Activated CD8-positive, alpha-beta memory T cell treated with anti-CD3 and anti-CD28 coated beads, Interleukin-2, amount 10 ng/mL, durations not matched to agents 7 days and 5 days (primary cell): ENCODE results near the gene YIPF2. TPM values are rescaled to one million over a fixed set of nuclear protein-coding genes. Genes with fewer than 3 reads are reported as not detected.
"Not testable (repeated sequence)": the region's sequence is repeated elsewhere in the genome, so short reads cannot be mapped to it uniquely, and the experiment has no call there.

ENCODE experiments used
- ATAC-seq: fragments of 150-1000 bp; cut with Tn5 transposase; one replicate; pipeline ENCODE4 v1.10.0; 2021; ENCODE audit warnings: moderate library complexity
- CTCF ChIA-PET: fragments of 350-600 bp; sonication (Branson Sonifier 250); formaldehyde crosslinking; loops from one replicate; lab custom pipeline; 2021; ENCODE audit warnings: antibody characterized with exemption; lab: Charles Lee
- DNase-seq: peaks from one replicate; pipeline ENCODE4 v3.0.0-alpha.2; 2020
- H3K27ac Mint-ChIP-seq: one replicate; pipeline ENCODE4 v1.8.0; 2021; ENCODE audit warnings: mild to moderate bottlenecking, mixed read lengths
- H3K27me3 Mint-ChIP-seq: one replicate; pipeline ENCODE4 v1.8.0; 2021; ENCODE audit warnings: mixed read lengths
- H3K36me3 Mint-ChIP-seq: one replicate; pipeline ENCODE4 v1.8.0; 2021; ENCODE audit warnings: mild to moderate bottlenecking, mixed read lengths
- H3K4me1 Mint-ChIP-seq: one replicate; pipeline ENCODE4 v1.8.0; 2021; ENCODE audit warnings: mixed read lengths
- H3K4me3 Mint-ChIP-seq: one replicate; pipeline ENCODE4 v1.8.0; 2021; ENCODE audit warnings: mild to moderate bottlenecking, moderate library complexity, mixed read lengths
- H3K9me3 Mint-ChIP-seq: one replicate; pipeline ENCODE4 v1.8.0; 2022; ENCODE audit warnings: low read depth, mixed read lengths
- total RNA-seq, 2 experiments: library from RNA; stranded (reverse); gene quantifications; one replicate each; pipeline ENCODE4 v1.2.3, GENCODE V29; 2021

Gene YIPF2
- total RNA-seq, 2 experiments from 2014 or later, result 21.7 to 27.3 TPM

- H3K4me1 Mint-ChIP-seq, result peaks cover 8% of the 10 kb centered on the region
- ATAC-seq (no peak), DNase-seq (no peak)
- no peak overlapping the region for H3K27ac Mint-ChIP-seq
- H3K4me3 Mint-ChIP-seq, result no peak overlapping the region
- H3K9me3 Mint-ChIP-seq, result no peaks in the 10 kb centered on the region
- H3K27me3 Mint-ChIP-seq, result no peaks in the 10 kb centered on the region
- H3K36me3 Mint-ChIP-seq, result no peaks in the 10 kb centered on the region
- CTCF ChIA-PET, result interaction anchor here (1.2 kb wide), 1 partner anchor 15 kb away, joined by 4 read pairs; no protein-coding TSS in a partner anchor
These were observed 36.2 kb downstream of the YIPF2 start for GRCh38 chr19:10892256-10892655.

- CTCF ChIA-PET, result interaction anchor here (1.9 kb wide), 1 partner anchor 50 kb away, joined by 6 read pairs; no protein-coding TSS in a partner anchor
- DNase-seq (no peak), ATAC-seq (no peak)
- Mint-ChIP-seq H3K9me3 (no peaks in the 10 kb centered on the region), H3K4me1 (peaks cover 3% of the 10 kb centered on the region), H3K27me3 (no peaks in the 10 kb centered on the region), H3K4me3 (no peak overlapping the region), H3K27ac (no peak overlapping the region), H3K36me3 (no peaks in the 10 kb centered on the region)
These were observed 36.9 kb downstream of the YIPF2 start for GRCh38 chr19:10891405-10892086.

DNA sequence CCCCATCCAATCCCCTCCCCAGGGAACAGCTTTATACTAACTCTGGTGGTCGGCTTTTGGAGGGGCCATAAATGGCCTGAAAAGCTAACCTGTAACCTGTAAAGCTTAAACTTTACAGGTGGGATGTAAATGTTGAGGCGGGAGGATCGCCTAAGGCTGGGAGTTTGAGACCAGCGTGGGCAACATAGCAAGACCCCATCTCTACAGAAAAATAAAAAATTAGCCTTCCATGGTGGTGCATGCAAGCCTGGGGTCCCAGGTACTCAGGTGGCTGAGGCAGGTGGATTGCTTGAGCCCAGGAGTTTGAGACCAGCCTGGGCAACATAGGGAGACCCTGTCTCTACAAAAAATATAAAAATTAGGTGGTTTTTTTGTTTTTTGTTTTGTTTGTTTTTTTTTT, 38.6 kb downstream of the YIPF2 start:
- Mint-ChIP-seq H3K4me1 (no peaks in the 10 kb centered on the region), H3K9me3 (no peaks in the 10 kb centered on the region), H3K27me3 (no peaks in the 10 kb centered on the region), H3K4me3 (no peak overlapping the region), H3K27ac (no peak overlapping the region), H3K36me3 (no peaks in the 10 kb centered on the region)
- DNase-seq, result no peak
- ATAC-seq, result no peak
- CTCF ChIA-PET, result interaction anchor here (1.9 kb wide), 1 partner anchor 52 kb away, joined by 6 read pairs; no protein-coding TSS in a partner anchor

- H3K36me3 Mint-ChIP-seq, result no peaks in the 10 kb centered on the region
- no peak overlapping the region for H3K27ac Mint-ChIP-seq
- no peaks in the 10 kb centered on the region for H3K9me3 Mint-ChIP-seq
- H3K27me3 Mint-ChIP-seq, result no peaks in the 10 kb centered on the region
- no peak overlapping the region for H3K4me3 Mint-ChIP-seq
- CTCF ChIA-PET, result interaction anchor here (0.8 to 1.1 kb wide), 2 partner anchors 9 kb away, joined by 4 read pairs; no protein-coding TSS in a partner anchor
- no peak for ATAC-seq
- no peak for DNase-seq
- no peaks in the 10 kb centered on the region for H3K4me1 Mint-ChIP-seq
These were observed 40.0 kb downstream of the YIPF2 start for GRCh38 chr19:10888421-10888866.

GRCh38 chr19:10887616-10888367, 40.6 kb downstream of the YIPF2 start:
- CTCF ChIA-PET, result interaction anchor here (1.1 kb wide), 1 partner anchor 9 kb away, joined by 4 read pairs; no protein-coding TSS in a partner anchor
- no peaks in the 10 kb centered on the region for H3K27me3 Mint-ChIP-seq
- H3K4me1 Mint-ChIP-seq, result no peaks in the 10 kb centered on the region
- H3K9me3 Mint-ChIP-seq, result no peaks in the 10 kb centered on the region
- H3K4me3 Mint-ChIP-seq, result no peak overlapping the region
- no peak overlapping the region for H3K27ac Mint-ChIP-seq
- ATAC-seq, result no peak
- DNase-seq, result no peak
- H3K36me3 Mint-ChIP-seq, result no peaks in the 10 kb centered on the region

GRCh38 chr19:10885201-10886169, 43.0 kb downstream of the YIPF2 start:
- Mint-ChIP-seq H3K4me1 (no peaks in the 10 kb centered on the region), H3K36me3 (no peaks in the 10 kb centered on the region), H3K27ac (no peak overlapping the region), H3K27me3 (no peaks in the 10 kb centered on the region), H3K4me3 (no peak overlapping the region), H3K9me3 (no peaks in the 10 kb centered on the region)
- no peak for ATAC-seq
- no peak for DNase-seq
- CTCF ChIA-PET, result no interaction called here

GRCh38 chr19:10884274-10884673, 44.2 kb downstream of the YIPF2 start:
- no peak overlapping the region for H3K4me3 Mint-ChIP-seq
- H3K36me3 Mint-ChIP-seq, result no peaks in the 10 kb centered on the region
- no peaks in the 10 kb centered on the region for H3K27me3 Mint-ChIP-seq
- CTCF ChIA-PET, result interaction anchor here (0.7 kb wide), 1 partner anchor 412 kb away, joined by 3 read pairs; the partner anchor contains the start of gene TSPAN16
- DNase-seq (no peak), ATAC-seq (no peak)
- H3K4me1 Mint-ChIP-seq, result peaks cover 3% of the 10 kb centered on the region
- no peak overlapping the region for H3K27ac Mint-ChIP-seq
- no peaks in the 10 kb centered on the region for H3K9me3 Mint-ChIP-seq

GRCh38 chr19:10882108-10882457, 46.4 kb downstream of the YIPF2 start:
- Mint-ChIP-seq H3K36me3 (no peaks in the 10 kb centered on the region), H3K4me3 (no peak overlapping the region), H3K4me1 (peaks cover 19% of the 10 kb centered on the region), H3K9me3 (no peaks in the 10 kb centered on the region), H3K27ac (no peak overlapping the region), H3K27me3 (no peaks in the 10 kb centered on the region)
- CTCF ChIA-PET, result interaction anchor here (0.6 to 2.0 kb wide), 3 partner anchors 10 to 60 kb away, joined by 3 to 4 read pairs (median 3); no protein-coding TSS in a partner anchor
- DNase-seq (no peak), ATAC-seq (no peak)

DNA sequence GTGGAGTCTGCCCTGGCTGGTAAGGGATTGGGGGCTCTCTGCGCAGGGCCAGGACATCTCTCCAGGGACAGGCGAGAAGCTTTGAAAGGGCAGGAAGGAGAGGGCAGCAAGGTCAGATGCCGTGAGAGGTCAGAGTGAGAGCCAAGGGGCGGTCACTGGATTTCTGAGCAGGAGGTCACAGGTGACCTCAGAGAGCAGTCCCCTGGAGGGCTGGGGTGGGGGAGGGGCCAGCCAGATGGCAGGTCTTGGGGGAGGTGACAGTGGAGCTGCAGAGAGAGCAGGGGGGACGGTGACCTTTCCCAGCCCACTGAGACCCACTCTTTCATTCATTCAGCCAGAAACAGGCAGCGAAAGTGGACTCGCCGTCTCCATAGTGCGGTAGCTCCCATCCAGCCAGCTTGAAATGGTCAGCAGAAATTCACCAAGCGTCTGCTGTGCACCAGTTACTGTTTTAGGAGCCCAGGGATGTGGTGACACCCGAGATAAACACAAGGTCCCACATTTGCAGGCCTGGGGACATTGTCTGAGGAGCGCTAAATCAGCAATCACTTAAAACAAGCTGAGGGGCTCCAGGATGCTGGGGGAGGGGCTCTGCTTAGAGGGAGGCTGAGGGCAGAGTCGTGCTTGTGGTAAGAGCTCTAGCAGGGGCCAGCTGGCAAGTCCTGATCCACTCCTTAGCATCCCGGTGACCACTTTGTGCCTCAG, 46.9 kb downstream of the YIPF2 start:
- Mint-ChIP-seq H3K9me3 (no peaks in the 10 kb centered on the region), H3K36me3 (no peaks in the 10 kb centered on the region), H3K27ac (no peak overlapping the region), H3K4me1 (peaks cover 24% of the 10 kb centered on the region), H3K4me3 (no peak overlapping the region), H3K27me3 (no peaks in the 10 kb centered on the region)
- ATAC-seq (no peak), DNase-seq (no peak)
- CTCF ChIA-PET, result interaction anchor here (0.6 to 2.0 kb wide), 4 partner anchors 9 to 60 kb away, joined by 3 to 4 read pairs (median 4); no protein-coding TSS in a partner anchor

DNA sequence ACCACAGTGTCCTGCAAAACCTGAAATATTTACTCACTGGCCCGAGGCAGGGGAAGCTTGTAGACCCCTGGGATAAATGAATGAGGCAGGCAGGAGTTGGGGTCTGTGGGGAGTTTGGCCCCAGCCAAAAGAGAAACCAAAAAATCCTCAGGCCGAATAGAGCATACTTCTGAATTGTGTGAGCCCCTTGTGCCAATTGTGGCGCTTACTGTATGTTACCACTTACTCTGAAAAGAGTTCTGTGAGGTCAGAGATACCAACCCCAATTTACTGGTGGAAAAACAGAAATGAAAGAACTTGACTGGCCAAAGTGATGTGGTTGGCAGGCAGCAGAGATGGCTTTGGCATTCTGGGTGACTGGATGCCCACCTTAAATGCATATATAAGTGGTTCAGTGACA, 50.2 kb downstream of the YIPF2 start:
- Mint-ChIP-seq H3K4me1 (peaks cover 35% of the 10 kb centered on the region), H3K4me3 (peak overlapping the region; percentile 33), H3K36me3 (peaks cover 4% of the 10 kb centered on the region), H3K9me3 (no peaks in the 10 kb centered on the region), H3K27me3 (no peaks in the 10 kb centered on the region), H3K27ac (peak overlapping the region; percentile 92)
- no peak for DNase-seq
- ATAC-seq, result peak; percentile 52
- CTCF ChIA-PET, result interaction anchor here (0.6 to 1.9 kb wide), 2 partner anchors 20 to 161 kb away, joined by 3 to 7 read pairs; partner anchors contain the start of gene DNM2

DNA sequence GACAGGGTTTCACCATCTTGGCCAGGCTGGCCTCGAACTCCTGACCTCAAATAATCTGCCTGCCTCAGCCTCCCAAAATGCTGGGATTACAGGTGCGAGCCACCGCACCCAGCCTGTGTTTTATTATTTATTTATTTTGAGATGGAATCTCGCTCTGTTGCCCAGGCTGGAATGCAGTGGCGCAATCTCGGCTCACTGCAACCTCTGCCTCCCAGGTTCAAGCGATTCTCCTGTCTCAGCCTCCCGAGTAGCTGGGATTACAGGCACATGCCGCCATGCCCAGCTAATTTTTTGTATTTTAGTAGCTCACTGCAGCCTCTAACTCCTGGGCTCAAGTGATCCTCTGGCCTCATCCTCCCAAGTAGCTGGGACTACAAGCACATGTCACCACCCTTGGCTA, 50.8 kb downstream of the YIPF2 start:
- H3K4me3 Mint-ChIP-seq, result peak overlapping the region; percentile 33

More for the DNA sequence above, 50.8 kb downstream of the YIPF2 start:
- CTCF ChIA-PET, result interaction anchor here (0.6 to 1.9 kb wide), 3 partner anchors 15 to 160 kb away, joined by 3 to 7 read pairs (median 4); partner anchors contain the start of gene DNM2
- not testable (repeated sequence) for H3K9me3 Mint-ChIP-seq, H3K36me3 Mint-ChIP-seq, H3K27me3 Mint-ChIP-seq, ATAC-seq, DNase-seq
- Mint-ChIP-seq H3K27ac (peak overlapping the region; percentile 92), H3K4me1 (peaks cover 40% of the 10 kb centered on the region)
